ENCODE measurements around the gene CYP19A1.

Gene CYP19A1

GRCh38 chr15:51368751-51369450 lies 30.5 kb upstream of the CYP19A1 start:
- TF ChIP-seq GATA2 (IDR thresholded peaks at IDR 0.05; ENCODE audit: low read depth, low read length) (no peak), GATA3 (IDR thresholded peaks at IDR 0.05; ENCODE audit: low read depth, low read length) (no peak)

DNA sequence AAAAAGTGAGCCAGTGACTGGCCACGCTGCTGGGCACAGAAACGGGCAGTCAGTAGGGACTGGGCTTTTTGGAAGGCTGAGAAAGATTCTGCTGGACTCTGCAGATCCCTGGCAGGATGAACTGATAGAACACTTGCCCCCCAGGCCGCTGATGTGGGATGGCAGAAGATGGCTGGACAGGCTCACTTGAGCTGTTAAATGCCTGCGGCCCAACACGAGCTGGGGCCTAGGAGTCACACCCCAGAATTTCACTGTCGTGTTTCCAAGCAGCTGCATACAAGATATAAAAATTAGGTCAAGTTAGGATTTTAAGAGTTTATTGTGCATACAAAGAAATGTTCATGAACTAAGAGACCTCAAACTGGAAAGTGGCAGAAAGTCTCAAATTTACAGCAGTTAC lies 29.9 kb upstream of the CYP19A1 start:
- TF ChIP-seq GATA2 (IDR thresholded peaks at IDR 0.05; ENCODE audit: low read depth, low read length) (no peak), GATA3 (IDR thresholded peaks at IDR 0.05; ENCODE audit: low read depth, low read length) (no peak)

DNA sequence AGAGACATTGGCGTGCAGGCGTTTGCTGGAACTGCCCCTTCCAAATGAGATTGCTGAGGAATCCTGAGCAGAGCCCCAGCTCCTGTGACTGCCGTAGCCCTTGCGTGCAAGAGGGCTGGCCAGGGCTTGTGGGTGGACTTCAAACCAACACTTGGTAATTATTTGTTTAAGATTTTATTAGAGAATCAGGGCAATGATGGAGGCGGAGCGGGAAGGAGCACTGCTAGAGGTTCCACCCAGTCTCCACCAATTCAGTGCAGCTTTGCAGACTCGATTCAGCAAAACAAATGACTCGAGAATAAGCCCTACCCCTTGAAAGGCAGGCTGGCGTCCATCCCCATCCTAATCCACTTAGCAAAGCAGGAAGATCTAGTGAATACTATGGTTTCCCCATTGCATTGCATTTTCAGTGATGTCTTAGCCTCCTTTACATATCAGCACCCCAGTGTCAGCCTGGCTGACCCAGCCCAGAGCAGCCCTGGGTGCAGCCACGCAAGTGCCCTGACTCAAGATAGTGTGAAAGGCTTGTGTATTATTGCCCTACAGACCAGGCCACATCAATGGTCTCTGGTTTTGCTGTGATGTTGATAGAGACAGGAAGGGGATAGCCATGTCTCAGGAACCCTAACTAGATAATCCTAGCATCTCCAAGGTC lies 29.1 kb upstream of the CYP19A1 start:
- TF ChIP-seq GATA2 (IDR thresholded peaks at IDR 0.05; ENCODE audit: low read depth, low read length) (no peak), GATA3 (IDR thresholded peaks at IDR 0.05; ENCODE audit: low read depth, low read length) (no peak)

DNA sequence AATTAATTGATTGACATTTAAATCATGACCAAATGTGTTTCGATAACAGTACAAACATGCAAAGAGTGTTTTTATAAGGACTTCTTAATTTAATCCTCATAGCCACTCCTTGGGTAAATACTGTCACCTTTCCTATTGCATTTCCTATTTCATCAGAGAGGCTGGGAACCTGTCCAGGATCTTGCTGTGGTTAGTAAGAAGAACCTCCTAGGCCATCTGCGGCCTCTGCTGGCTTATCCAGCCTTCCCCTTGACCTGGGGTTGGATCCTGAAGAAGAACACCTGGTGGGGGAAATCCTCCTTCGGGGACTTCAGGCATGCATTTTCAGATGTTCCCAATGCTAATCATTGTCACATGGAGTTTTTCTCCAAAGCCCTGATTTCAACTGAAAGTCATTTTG lies 28.5 kb upstream of the CYP19A1 start:
- TF ChIP-seq GATA2 (IDR thresholded peaks at IDR 0.05; ENCODE audit: low read depth, low read length) (no peak), GATA3 (IDR thresholded peaks at IDR 0.05; ENCODE audit: low read depth, low read length) (no peak)

DNA sequence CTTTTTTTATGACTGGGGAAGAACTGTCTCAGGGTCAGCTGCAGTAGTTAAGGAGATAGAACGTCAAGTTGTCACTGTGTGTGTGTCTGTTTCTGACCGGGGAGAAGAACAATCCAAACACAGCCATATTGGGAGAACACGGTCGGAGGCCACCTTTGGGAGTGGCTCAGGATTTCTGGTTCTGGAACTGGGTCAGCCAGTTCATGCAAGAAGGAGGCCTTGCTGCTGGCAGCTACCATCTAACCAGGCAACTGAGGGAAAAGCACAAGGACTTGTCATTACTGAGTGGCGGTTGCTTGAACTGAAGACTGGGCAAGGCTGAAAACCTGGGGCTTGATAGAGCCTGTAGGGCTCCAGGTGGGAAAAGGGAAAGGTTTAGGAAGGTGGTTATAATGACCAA lies 27.7 kb upstream of the CYP19A1 start:
- TF ChIP-seq GATA2 (IDR thresholded peaks at IDR 0.05; ENCODE audit: low read depth, low read length), result no peak
- TF ChIP-seq GATA3 (IDR thresholded peaks at IDR 0.05; ENCODE audit: low read depth, low read length), result no peak

GRCh38 chr15:51365417-51365816 lies 27.0 kb upstream of the CYP19A1 start:
- no peak for TF ChIP-seq GATA2 (IDR thresholded peaks at IDR 0.05; ENCODE audit: low read depth, low read length)

DNA sequence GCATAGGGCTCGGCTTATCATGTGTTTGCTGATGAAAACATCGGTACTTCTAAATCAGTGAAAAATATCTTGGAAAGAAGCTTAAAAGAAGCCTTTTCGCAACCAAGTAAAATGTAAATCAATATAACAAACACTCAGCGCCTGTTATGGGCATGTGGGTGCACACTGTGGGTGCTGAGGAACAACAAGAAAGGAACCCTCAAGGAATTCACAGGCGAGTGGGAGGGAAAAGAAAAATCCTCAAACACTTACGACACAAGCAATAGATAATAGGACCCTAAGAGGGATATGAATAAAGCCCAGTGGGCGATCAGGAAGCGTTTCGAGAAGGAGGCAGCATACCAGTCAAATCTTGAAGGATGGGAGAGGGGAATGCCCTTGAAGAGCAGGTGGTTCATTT lies 25.0 kb upstream of the CYP19A1 start:
- TF ChIP-seq GATA2 (IDR thresholded peaks at IDR 0.05; ENCODE audit: low read depth, low read length) (no peak), GATA3 (IDR thresholded peaks at IDR 0.05; ENCODE audit: low read depth, low read length) (no peak)

GRCh38 chr15:51359981-51360380 lies 21.6 kb upstream of the CYP19A1 start:
- TF ChIP-seq GATA3 (IDR thresholded peaks at IDR 0.05; ENCODE audit: low read depth, low read length), result no peak

GRCh38 chr15:51356983-51357382 lies 18.6 kb upstream of the CYP19A1 start:
- TF ChIP-seq GATA2 (IDR thresholded peaks at IDR 0.05; ENCODE audit: low read depth, low read length) (no peak), GATA3 (IDR thresholded peaks at IDR 0.05; ENCODE audit: low read depth, low read length) (no peak)

- TF ChIP-seq GATA2 (IDR thresholded peaks at IDR 0.05; ENCODE audit: low read depth, low read length), result no peak
- TF ChIP-seq GATA3 (IDR thresholded peaks at IDR 0.05; ENCODE audit: low read depth, low read length), result no peak
Observed at GRCh38 chr15:51356147-51356546, 17.8 kb upstream of the CYP19A1 start.

DNA sequence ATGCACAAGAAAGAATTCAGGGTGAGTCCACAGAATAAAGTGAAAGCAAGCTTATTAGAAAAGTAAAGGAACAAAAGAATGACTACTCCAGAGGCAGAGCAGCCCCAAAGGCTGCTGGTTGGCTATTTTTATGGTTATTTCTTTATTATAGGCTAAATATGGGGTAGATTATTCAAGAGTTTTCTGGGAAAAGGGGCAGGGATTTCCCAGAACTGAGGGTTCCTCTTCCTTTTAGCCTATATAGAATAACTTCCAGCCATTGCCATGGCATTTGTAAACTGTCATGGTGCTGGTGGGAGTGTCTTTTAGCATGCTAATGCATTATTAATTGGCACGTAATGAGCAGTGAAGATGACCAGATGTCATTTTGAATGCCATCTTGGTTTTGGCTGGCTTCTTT lies 16.7 kb upstream of the CYP19A1 start:
- TF ChIP-seq GATA3 (IDR thresholded peaks at IDR 0.05; ENCODE audit: low read depth, low read length), result no peak

DNA sequence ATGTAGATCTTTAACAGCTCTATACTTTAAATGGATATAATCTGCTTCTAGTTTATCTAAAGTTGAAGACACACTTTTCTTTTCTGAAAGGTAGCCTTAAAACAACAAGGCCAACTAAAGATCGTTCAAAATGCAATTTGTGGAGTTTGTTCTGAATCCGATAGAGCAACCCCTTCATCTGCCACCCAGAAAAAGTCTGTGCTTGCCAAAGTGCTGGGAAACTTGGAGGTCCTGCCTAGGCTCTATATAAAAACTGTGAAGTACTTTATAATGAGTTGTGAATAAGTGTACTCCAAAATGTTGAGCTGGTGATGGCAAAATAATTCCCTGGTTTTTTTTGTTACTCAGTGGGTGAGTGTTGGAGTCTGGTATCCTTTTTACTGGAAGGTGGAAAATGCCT lies 15.6 kb upstream of the CYP19A1 start:
- TF ChIP-seq GATA3 (IDR thresholded peaks at IDR 0.05; ENCODE audit: low read depth, low read length) (no peak), GATA2 (IDR thresholded peaks at IDR 0.05; ENCODE audit: low read depth, low read length) (no peak)

DNA sequence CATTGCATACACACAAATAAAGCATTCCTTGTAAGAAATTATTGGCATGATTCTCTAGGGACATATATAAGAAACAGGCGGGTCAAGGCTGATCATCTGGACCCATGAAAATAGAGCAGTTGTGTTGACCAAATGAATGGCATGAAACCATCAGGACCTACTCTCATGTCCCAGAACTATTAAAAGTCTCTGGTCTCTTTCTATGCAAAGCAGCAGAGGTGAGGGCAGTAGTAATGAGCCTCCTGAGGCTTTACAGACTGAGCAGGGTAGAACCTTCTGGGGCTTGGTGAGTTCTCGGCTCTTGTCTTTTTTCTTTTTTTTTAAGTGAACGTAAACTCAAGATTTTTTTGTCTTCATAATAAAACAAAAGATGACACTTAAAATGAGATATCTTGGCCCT lies 12.3 kb upstream of the CYP19A1 start:
- TF ChIP-seq GATA3 (IDR thresholded peaks at IDR 0.05; ENCODE audit: low read depth, low read length) (no peak), GATA2 (IDR thresholded peaks at IDR 0.05; ENCODE audit: low read depth, low read length) (no peak)

- no peak for TF ChIP-seq GATA2 (IDR thresholded peaks at IDR 0.05; ENCODE audit: low read depth, low read length)
Observed at GRCh38 chr15:51349156-51349844, 10.9 kb upstream of the CYP19A1 start.

GRCh38 chr15:51348688-51349087 lies 10.3 kb upstream of the CYP19A1 start:
- TF ChIP-seq GATA3 (IDR thresholded peaks at IDR 0.05; ENCODE audit: low read depth, low read length) (no peak), GATA2 (IDR thresholded peaks at IDR 0.05; ENCODE audit: low read depth, low read length) (no peak)
